Uterus (tissue), 4 donors: ENCODE measurements around the gene SLC35B2. TPM values are rescaled to one million over a fixed set of nuclear protein-coding genes. Genes with fewer than 3 reads are reported as not detected.

Source experiments
- DNase-seq, 2 donors: peaks; one replicate each; pipeline ENCODE4 v3.0.0-alpha.2; 2019 to 2020
- H3K27ac ChIP-seq, 2 donors: fragments of 200-600 bp; sonication (generic); 1 replicate in 1 of 2; 2 replicates in 1 of 2; pipeline ENCODE4 v1.5.1; 2016 to 2018
- H3K27me3 ChIP-seq, 2 donors: fragments of 200-600 bp; sonication (generic); one replicate each; pipeline ENCODE4 v1.5.1; 2018 to 2019; ENCODE audit warnings: control low read depth in 1 of 2
- H3K36me3 ChIP-seq, 2 donors: fragments of 200-600 bp; sonication (generic); one replicate each; pipeline ENCODE4 v1.5.1; 2019; ENCODE audit warnings: control low read depth in 1 of 2
- H3K4me1 ChIP-seq, 2 donors: fragments of 200-600 bp; sonication (generic); one replicate each; pipeline ENCODE4 v1.5.1; 2018 to 2019; ENCODE audit warnings: control low read depth in 1 of 2
- H3K4me3 ChIP-seq, 2 donors: fragments of 200-600 bp; sonication (generic); 1 replicate in 1 of 2; 2 replicates in 1 of 2; pipeline ENCODE4 v1.5.1; 2018 to 2019; ENCODE audit warnings: mild to moderate bottlenecking in 1 of 2
- H3K9me3 ChIP-seq, 2 donors: fragments of 200-600 bp; sonication (generic); one replicate each; pipeline ENCODE4 v1.5.1; 2019; ENCODE audit warnings: control low read depth in 1 of 2
- POLR2A ChIP-seq, 2 donors: fragments of 450-650 bp; IDR thresholded peaks; one replicate each; pipeline ENCODE4 v1.6.1; 2016; ENCODE audit warnings: antibody characterized with exemption in 2 of 2, mild to moderate bottlenecking in 1 of 2, moderate library complexity in 1 of 2
- intact Hi-C: fragments of 100-400 bp; cut with DNase I; formaldehyde crosslinking; loops from one replicate; pipeline ENCODE4 v1.15.1; 2023; ENCODE audit warnings: low total_unique reads
- total RNA-seq, 4 donors: library from RNA; depleted of rRNA in 3 of 4; stranded (reverse); fragments of >200 nt in 3 of 4; gene quantifications; one replicate each; pipeline versions ENCODE4 v1.1.0 to v1.2.4, GENCODE V29; 2014 to 2023
- TF ChIP-seq, protein P1 (sequence below), 4 experiments: fragments of 200-600 bp in 2 of 4; fragments of 450-650 bp in 2 of 4; sonication (generic) in 2 of 4; IDR thresholded peaks; one replicate each; pipeline ENCODE4 v1.5.1; 2016 to 2019; ENCODE audit warnings: antibody characterized with exemption in 4 of 4, mild to moderate bottlenecking in 2 of 4, moderate library complexity in 1 of 4
- donor health status: DM: yes; HTN: yes; CAD: no.

SLC35B2 gene
- total RNA-seq, 4 donors from 2014 or later: 5.9 to 39.5 (median 28.5) TPM

DNA sequence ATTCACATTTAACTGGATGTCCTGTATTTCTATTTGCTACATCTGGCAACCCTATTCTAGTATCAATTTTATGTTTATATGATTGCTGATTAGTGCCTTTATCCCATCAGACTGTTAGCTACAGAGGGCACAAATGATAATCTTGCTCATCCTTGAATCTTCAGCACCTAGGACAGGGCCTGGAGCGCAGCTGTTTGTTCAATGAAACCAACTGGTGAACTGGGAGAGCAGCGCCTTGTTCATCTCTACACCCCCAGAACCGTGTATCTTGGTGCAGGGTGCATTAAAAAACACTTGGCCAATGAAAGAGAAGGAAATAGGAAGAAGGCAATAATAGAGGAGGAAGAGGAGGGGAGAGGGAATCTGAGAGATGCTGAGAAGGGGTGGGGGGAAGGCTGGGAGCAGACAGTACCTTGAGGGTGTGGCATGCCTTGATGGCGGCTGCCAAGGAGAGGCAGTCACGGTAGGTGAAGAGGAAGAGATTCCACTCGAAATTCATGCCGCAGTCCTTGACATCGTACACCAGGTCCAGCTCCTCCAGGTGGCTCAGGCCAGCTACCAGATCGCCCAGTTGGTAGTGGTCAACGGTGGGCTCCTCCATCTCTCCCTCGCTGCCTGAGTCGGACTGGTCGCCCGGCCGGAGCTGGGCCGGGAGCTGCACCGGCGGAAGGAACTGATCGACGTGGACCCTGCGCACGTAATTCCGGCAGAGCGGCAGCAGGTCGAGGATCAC, 28.4 kb upstream of the SLC35B2 start:
- no peak for DNase-seq
- Histone ChIP-seq H3K36me3 (no peaks in the 10 kb centered on the region), H3K9me3 (no peaks in the 10 kb centered on the region), H3K27me3 (no peaks in the 10 kb centered on the region), H3K4me3 (no peak overlapping the region), H3K4me1 (no peaks in the 10 kb centered on the region), H3K27ac (no peak overlapping the region)
- intact Hi-C loops: no loop called here
- TF ChIP-seq, protein P1, sequence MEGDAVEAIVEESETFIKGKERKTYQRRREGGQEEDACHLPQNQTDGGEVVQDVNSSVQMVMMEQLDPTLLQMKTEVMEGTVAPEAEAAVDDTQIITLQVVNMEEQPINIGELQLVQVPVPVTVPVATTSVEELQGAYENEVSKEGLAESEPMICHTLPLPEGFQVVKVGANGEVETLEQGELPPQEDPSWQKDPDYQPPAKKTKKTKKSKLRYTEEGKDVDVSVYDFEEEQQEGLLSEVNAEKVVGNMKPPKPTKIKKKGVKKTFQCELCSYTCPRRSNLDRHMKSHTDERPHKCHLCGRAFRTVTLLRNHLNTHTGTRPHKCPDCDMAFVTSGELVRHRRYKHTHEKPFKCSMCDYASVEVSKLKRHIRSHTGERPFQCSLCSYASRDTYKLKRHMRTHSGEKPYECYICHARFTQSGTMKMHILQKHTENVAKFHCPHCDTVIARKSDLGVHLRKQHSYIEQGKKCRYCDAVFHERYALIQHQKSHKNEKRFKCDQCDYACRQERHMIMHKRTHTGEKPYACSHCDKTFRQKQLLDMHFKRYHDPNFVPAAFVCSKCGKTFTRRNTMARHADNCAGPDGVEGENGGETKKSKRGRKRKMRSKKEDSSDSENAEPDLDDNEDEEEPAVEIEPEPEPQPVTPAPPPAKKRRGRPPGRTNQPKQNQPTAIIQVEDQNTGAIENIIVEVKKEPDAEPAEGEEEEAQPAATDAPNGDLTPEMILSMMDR (IDR thresholded peaks at IDR 0.05): no peak
- TF ChIP-seq POLR2A (IDR thresholded peaks at IDR 0.05): no peak

DNA sequence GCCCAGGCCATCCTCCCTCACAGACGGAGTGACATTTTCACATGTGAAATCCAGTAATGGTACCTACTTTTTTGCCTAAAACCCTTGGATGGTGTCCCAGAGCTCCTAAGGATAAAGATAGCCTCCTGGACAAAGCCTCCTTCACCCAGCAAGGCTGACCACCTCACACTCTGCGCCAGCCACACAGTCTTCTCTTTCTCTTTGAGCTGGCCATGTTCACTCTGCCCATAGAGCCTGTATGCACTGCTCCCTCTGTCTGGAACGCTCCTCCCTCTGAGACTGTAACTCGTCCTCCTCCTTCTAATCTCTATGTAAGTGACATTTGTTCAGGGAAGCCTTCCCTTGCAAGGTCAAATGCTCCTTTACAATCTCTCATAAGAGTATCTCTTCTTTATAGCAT, 27.5 kb upstream of the SLC35B2 start:
- H3K4me1 ChIP-seq: no peaks in the 10 kb centered on the region
- H3K9me3 ChIP-seq: no peaks in the 10 kb centered on the region
- no peak overlapping the region for H3K4me3 ChIP-seq
- no peaks in the 10 kb centered on the region for H3K36me3 ChIP-seq
- intact Hi-C loops: no loop called here
- no peaks in the 10 kb centered on the region for H3K27me3 ChIP-seq
- no peak for DNase-seq
- no peak overlapping the region for H3K27ac ChIP-seq
- TF ChIP-seq POLR2A (IDR thresholded peaks at IDR 0.05): no peak
- TF ChIP-seq, protein P1 (IDR thresholded peaks at IDR 0.05): no peak

DNA sequence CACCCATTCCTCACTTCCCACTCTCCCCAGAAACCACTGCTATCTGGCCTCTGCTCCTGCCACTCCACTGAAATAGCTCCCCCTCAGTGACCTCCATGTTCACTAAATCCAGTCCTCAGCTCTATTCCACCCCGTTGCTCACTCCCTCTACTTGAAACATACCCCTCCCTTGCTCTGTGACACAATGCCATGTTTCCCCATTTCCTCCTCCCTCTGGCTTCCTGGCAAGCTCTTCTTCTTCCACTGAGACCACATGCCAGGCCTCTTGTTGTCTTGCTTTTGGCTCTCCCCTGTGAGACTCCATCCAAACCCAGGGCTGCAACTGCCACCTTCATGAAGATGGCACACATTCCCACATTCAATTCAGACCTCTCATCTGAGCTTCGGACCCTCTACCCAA, 26.8 kb upstream of the SLC35B2 start:
- Histone ChIP-seq H3K9me3 (no peaks in the 10 kb centered on the region), H3K27ac (no peak overlapping the region), H3K27me3 (no peaks in the 10 kb centered on the region), H3K36me3 (no peaks in the 10 kb centered on the region), H3K4me3 (no peak overlapping the region), H3K4me1 (no peaks in the 10 kb centered on the region)
- intact Hi-C loops: no loop called here
- no peak for TF ChIP-seq POLR2A (IDR thresholded peaks at IDR 0.05)
- TF ChIP-seq, protein P1 (IDR thresholded peaks at IDR 0.05): no peak
- DNase-seq: no peak

DNA sequence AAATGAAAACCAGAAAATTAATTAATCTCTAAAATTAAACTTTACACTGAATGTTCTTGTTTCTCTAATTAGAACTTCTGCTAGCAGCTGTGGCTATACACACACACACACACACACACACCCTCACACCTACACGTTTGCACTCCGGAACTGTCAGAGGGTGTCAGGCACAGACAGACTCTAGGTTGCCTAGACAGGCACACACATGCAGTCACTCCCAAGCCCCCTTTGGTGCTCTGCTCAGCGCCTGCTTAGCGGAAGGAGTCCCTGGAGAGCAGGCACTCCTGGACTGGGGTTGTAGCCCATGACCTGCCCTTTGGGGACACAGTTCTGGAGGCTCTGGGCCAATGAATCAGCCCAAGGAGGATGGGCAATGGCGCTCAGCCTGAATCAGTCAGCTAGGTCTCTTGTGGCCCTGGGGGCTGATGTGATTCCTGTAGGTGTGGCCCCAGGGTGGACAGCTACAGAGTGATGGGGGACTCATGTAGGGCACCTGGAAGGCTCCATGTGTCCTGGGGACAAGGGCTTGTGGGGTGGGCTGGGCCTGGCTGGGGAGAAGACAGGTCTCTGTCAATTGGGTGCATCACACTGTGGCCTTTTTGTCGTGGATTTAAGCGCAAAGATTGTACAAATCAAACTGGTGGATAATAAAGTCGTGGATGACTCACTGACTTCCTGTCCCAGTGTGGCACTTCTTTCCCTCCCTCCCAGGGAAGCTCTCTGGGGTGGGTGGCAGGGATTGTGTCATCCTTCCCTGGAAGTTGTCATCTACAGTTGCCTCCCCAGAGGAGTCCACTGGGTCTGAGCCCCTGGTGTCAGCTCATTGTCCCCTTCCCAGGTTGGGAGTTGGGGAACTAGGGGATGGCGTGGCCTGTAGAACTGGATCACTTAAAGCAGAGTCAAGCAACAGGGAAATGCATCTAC, 21.7 kb upstream of the SLC35B2 start:
- H3K4me3 ChIP-seq: no peak overlapping the region
- intact Hi-C loops: no loop called here
- no peaks in the 10 kb centered on the region for H3K36me3 ChIP-seq
- no peaks in the 10 kb centered on the region for H3K9me3 ChIP-seq
- TF ChIP-seq, protein P1 (IDR thresholded peaks at IDR 0.05): no peak
- TF ChIP-seq POLR2A (IDR thresholded peaks at IDR 0.05): no peak
- no peaks in the 10 kb centered on the region for H3K4me1 ChIP-seq
- no peak for DNase-seq
- peaks cover 0 to 5% of the 10 kb centered on the region in 2 donors for H3K27me3 ChIP-seq
- no peak overlapping the region for H3K27ac ChIP-seq

DNA sequence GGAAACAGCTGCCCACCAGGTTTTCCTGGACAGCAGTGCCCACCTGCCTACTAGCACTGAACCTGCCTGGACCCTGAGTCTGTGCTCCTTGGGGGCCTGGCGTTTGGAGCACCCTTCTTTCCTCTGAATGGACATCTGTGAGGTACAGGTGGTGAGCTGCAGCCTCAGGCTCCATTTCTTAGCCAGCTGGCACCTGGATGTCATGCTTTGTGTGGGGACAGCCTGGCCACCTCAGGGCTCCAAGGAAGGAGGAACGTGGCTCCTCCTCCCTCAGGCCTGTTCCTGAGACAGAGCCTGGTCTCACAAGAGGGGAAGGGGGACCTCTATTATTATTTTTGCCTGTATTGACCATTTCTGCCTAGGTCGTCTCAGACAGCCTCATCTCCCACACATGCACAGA, 21.0 kb upstream of the SLC35B2 start:
- Histone ChIP-seq H3K27me3 (peaks cover 0 to 6% of the 10 kb centered on the region in 2 donors), H3K4me3 (no peak overlapping the region), H3K27ac (no peak overlapping the region), H3K4me1 (no peaks in the 10 kb centered on the region), H3K9me3 (no peaks in the 10 kb centered on the region), H3K36me3 (no peaks in the 10 kb centered on the region)
- no peak for TF ChIP-seq POLR2A (IDR thresholded peaks at IDR 0.05)
- TF ChIP-seq, protein P1 (IDR thresholded peaks at IDR 0.05): no peak
- intact Hi-C loops: no loop called here
- no peak for DNase-seq
